HL-60 (cell line): ENCODE results near the gene HRH3.

Experiments
- POLR2AphosphoS5 ChIP-seq: IDR thresholded peaks from 2 replicates; pipeline ENCODE4 v1.6.1; 2012; ENCODE audit warnings: low read depth
- SPI1 ChIP-seq: IDR thresholded peaks from 2 replicates; pipeline ENCODE4 v1.6.1; 2012; ENCODE audit warnings: low read depth, mild to moderate bottlenecking, borderline replicate concordance
- TF ChIP-seq, protein P1 (sequence below): IDR thresholded peaks from 2 replicates; pipeline ENCODE4 v1.6.1; 2012; ENCODE audit warnings: low read depth; ENCODE audit not compliant: insufficient replicate concordance
- TF ChIP-seq, protein P2 (sequence below): IDR thresholded peaks from one replicate; pipeline ENCODE4 v1.5.1; 2011; ENCODE audit warnings: low read length, control low read depth, inconsistent platforms; ENCODE audit not compliant: insufficient read depth

GRCh38 chr20:62174870-62175624 lies 45.0 kb downstream of the HRH3 start:
- no peak for TF ChIP-seq POLR2AphosphoS5
- TF ChIP-seq, protein P1, sequence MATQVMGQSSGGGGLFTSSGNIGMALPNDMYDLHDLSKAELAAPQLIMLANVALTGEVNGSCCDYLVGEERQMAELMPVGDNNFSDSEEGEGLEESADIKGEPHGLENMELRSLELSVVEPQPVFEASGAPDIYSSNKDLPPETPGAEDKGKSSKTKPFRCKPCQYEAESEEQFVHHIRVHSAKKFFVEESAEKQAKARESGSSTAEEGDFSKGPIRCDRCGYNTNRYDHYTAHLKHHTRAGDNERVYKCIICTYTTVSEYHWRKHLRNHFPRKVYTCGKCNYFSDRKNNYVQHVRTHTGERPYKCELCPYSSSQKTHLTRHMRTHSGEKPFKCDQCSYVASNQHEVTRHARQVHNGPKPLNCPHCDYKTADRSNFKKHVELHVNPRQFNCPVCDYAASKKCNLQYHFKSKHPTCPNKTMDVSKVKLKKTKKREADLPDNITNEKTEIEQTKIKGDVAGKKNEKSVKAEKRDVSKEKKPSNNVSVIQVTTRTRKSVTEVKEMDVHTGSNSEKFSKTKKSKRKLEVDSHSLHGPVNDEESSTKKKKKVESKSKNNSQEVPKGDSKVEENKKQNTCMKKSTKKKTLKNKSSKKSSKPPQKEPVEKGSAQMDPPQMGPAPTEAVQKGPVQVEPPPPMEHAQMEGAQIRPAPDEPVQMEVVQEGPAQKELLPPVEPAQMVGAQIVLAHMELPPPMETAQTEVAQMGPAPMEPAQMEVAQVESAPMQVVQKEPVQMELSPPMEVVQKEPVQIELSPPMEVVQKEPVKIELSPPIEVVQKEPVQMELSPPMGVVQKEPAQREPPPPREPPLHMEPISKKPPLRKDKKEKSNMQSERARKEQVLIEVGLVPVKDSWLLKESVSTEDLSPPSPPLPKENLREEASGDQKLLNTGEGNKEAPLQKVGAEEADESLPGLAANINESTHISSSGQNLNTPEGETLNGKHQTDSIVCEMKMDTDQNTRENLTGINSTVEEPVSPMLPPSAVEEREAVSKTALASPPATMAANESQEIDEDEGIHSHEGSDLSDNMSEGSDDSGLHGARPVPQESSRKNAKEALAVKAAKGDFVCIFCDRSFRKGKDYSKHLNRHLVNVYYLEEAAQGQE: no peak
- TF ChIP-seq, protein P2, sequence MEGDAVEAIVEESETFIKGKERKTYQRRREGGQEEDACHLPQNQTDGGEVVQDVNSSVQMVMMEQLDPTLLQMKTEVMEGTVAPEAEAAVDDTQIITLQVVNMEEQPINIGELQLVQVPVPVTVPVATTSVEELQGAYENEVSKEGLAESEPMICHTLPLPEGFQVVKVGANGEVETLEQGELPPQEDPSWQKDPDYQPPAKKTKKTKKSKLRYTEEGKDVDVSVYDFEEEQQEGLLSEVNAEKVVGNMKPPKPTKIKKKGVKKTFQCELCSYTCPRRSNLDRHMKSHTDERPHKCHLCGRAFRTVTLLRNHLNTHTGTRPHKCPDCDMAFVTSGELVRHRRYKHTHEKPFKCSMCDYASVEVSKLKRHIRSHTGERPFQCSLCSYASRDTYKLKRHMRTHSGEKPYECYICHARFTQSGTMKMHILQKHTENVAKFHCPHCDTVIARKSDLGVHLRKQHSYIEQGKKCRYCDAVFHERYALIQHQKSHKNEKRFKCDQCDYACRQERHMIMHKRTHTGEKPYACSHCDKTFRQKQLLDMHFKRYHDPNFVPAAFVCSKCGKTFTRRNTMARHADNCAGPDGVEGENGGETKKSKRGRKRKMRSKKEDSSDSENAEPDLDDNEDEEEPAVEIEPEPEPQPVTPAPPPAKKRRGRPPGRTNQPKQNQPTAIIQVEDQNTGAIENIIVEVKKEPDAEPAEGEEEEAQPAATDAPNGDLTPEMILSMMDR: no peak
- no peak for TF ChIP-seq SPI1
